GM21515 (cell line): ENCODE results near the gene ZNF683.
"Not testable (repeated sequence)": the region's sequence is repeated elsewhere in the genome, so short reads cannot be mapped to it uniquely, and the experiment has no call there.

Experiments used
- ATAC-seq: cut with Tn5 transposase; IDR thresholded peaks from one replicate; pipeline ENCODE4 v1.9.1; 2021; ENCODE audit not compliant: unreplicated experiment

The ZNF683 gene

GRCh38 chr1:26387447-26387846, 14.9 kb upstream of the ZNF683 start:
- ATAC-seq = no peak

GRCh38 chr1:26385063-26385462, 12.5 kb upstream of the ZNF683 start:
- not testable (repeated sequence) for ATAC-seq

- ATAC-seq = no peak
These were observed 11.5 kb upstream of the ZNF683 start for GRCh38 chr1:26384076-26384475.

GRCh38 chr1:26378879-26379251, 6.3 kb upstream of the ZNF683 start:
- no peak for ATAC-seq

DNA sequence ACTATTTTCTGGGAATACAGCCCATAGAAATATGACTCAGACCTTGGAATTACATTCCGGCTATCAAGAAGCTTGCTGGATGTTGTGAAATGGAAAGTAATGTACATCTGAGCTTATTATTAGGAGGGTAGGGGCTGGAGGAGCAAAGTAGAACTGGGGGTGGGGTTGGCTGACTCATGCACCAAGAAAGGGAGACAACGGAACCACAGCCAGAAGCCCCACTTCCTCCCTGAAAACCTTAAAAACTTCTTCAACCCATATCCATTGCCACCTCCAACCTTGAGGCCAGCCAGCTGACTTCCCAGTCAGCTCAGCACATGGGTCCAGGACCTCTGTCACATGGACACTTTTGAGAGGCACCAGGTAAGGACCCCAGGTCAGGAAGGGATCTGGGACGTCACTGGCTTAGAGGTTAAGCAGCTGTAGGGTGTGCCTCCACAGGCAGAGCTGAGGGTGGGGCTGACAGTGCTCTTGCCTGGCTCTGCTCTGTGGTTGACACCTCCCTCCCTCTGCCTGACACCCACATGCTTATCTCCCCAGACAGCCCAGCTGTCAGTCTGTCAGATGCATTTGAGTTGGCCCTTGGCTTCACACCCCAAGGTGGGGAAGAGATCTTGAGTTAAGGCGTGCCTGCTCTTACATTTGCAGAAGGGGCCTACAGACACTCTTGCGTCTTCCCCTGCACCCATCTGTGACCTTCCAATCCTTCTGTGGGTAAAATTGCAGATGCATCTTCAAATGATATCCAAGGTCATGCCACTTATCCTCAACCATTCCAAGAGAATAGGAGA, 5.7 kb upstream of the ZNF683 start:
- no peak for ATAC-seq

GRCh38 chr1:26376050-26376449, 3.5 kb upstream of the ZNF683 start:
- ATAC-seq = no peak

GRCh38 chr1:26375081-26375480, 2.5 kb upstream of the ZNF683 start:
- ATAC-seq = no peak

DNA sequence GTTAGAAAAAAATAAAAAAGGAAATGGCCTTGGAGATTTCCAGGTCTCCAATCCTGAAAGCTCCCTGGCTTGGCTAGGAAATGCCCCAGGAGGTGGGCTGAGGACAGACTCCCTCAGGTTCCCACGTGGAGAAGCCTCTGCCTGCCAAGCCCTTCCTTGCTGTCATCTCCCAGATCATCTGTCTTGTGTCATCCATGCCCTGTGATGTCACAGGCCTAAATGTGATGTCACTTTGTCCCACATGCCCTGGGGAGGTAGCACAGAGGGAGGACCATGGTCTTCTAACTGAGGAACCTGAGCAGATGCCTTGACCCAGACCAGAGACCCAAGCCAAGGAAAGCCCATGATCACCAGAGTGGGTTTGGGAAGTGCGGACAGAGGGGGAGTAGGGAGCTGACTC, 1.8 kb upstream of the ZNF683 start:
- ATAC-seq = not testable (repeated sequence)

GRCh38 chr1:26373789-26374188, 1.2 kb upstream of the ZNF683 start:
- no peak for ATAC-seq

GRCh38 chr1:26373281-26373680, 731 bp upstream of the ZNF683 start:
- no peak for ATAC-seq

DNA sequence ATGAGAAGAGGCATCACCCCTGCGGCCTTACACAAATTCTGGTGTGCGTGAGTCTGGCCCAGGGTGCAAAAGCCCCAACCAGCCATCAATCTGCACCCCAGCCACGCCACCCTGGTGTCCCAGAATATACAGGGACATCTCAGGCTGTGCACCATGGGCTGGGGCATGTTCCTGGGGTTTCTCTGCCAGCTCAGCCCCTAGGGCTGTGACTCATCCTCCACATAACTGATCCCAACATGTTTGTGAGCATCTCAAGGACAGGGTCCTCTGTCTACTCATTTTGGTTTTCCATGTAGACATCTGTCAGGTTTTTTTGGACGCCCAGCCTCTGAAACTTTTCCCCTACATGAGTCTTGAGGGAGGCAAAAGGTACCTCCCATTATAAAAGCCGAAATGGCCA, 511 bp downstream of the ZNF683 start:
- no peak for ATAC-seq

GRCh38 chr1:26370591-26371382, 1.8 kb downstream of the ZNF683 start:
- ATAC-seq = no peak

- no peak for ATAC-seq
These were observed 4.1 kb downstream of the ZNF683 start for GRCh38 chr1:26368486-26368885.

- no peak for ATAC-seq
These were observed 4.5 kb downstream of the ZNF683 start for GRCh38 chr1:26368006-26368405.

GRCh38 chr1:26367441-26367840, 5.1 kb downstream of the ZNF683 start:
- no peak for ATAC-seq

- ATAC-seq = no peak
These were observed 7.6 kb downstream of the ZNF683 start for GRCh38 chr1:26364956-26365355.

DNA sequence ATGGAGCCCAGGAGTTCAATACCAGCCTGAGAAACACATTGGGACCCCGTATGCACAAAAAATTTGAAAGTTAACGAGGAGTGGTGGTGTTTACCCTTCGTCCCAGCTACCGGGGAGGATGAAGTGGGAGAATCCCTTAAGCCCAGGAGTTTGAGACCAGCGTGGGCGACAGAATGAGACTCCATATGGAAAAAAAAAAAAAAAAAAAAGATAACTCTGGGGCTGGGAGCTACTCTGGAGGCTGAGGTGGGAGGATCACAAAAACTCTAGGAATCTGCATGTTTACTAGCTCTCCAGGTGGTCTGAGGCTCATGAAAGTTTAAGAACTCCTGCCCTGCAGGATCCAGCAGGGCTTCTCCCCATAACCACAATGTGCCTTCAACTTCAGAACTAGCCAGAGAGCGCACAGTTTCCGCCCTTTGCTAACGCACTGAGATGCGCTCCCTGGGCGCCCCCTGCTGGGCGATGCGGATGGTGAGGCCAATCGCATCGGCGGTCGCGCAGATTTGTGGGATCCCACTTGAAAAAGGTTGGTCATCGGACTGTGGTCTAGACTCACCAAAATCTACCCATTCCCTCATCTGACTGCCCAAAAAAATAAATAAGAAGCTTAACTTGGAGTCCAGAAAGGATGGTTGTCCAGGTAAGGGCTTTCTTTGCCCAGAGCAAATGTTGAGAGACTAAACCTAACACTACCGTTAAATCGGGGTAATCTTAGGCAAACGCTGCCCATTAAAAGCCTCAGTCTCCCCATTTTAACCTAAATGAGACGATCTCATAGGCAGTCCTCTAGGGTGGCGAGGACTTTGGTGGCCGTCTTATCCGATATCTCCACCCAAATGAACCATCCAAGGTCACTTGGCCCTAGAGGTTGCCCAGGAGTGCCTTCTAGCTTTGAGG, 8.8 kb downstream of the ZNF683 start:
- ATAC-seq = no peak

DNA sequence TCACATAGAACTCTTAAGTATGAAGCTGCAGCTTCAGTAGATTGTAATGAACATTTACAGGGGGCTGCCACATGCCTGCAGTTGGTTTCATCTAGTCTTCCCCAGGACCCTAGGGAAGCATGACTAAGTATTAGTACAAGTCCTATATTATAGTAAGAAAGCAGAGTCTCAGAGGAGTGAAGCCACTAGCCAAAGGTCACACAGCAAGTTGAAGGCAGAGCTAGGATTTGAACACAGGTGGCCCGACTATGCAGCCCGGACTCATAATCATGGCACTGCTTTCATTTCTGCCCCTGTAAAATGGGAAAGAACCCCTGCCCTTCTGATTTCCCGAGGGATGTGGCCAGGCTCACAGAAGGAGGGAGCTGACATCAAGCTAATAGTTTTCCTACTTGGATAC, 10.2 kb downstream of the ZNF683 start:
- no peak for ATAC-seq

DNA sequence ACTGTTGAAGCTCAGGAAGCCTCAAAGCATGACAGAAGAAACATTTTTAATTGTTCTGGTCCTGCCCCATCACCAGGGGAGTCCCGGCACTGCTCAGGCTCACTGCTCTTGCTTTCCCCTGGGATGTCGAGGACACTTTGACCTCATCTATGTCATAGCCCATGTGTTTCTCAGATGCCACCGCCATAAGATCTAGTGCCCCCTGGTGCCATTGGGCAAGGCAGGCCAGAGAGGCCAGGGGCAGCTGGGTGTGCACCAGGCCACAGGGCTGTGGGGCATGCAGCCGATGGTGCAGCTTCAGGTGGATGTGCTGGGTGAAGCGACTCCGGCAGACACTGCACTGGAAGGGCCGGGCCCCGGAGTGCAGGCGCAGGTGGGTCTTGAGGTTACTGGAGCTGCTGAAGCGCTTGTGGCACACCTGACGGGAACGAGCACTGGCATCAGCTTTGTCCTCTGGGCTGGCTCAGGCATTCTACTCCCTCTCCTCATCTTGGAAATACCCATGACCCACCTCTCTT, 10.9 kb downstream of the ZNF683 start:
- ATAC-seq = no peak

DNA sequence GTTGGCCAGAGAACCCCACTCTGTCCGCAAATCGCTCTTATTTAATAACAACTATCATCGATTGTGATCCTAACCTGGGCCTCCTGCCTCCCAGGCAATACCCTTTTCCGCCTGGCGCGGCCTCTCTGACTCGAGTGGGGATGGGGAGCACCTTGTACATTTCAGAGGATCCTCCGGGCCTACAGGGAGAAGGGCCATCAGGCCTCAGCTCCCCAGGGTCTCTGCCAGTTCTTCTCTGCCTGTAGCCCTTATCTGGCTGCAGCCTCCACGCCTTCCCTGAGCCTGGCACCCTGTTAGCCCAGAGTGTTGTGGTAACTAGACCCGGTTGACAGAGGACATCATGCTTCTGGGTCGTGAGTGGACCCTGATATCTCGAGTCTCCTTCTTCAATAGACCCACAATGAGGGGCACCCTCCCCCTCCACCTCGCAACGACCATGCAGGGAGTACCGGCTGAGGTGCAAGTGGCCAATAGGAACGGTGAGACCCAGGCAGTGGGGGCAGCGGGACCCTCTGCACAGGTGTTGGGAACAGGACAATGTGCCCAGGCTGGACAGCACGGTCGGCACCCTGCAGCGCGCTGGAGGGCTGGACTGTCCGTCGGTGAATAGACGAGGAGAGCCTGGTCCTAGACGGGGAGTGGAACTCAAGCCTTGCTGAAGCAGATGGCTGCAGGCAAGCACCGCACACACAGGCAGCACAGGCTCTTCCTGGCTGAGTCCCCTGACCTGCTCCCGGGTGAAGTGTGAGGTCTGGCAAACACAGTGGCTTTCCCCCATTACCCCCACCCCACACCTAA, 11.5 kb downstream of the ZNF683 start:
- ATAC-seq = no peak
